H1 (cell line): Measurements from ENCODE around the gene COL12A1. TPM values are rescaled to one million over a fixed set of nuclear protein-coding genes. Genes with fewer than 3 reads are reported as not detected.

Experiments
- CTCF ChIA-PET: fragments of 300-600 bp; sonication (Branson Sonifier 250); formaldehyde crosslinking; loops from one replicate; lab custom pipeline; 2021; ENCODE audit not compliant: partially characterized antibody; lab: Charles Lee
- POLR2A ChIA-PET: fragments of 300-600 bp; sonication (Branson Sonifier 250); formaldehyde crosslinking; loops from one replicate; lab custom pipeline; 2021; ENCODE audit warnings: inconsistent platforms; ENCODE audit not compliant: partially characterized antibody; lab: Charles Lee
- DNase-seq, 2 experiments: peaks; one replicate each; pipeline versions ENCODE4 v3.0.0 to v3.0.0-alpha.2; 2010 to 2022; ENCODE audit warnings: low spot score in 2 of 2, low read depth in 1 of 2, mixed read lengths in 1 of 2
- FAIRE-seq: peaks from 2 replicates; lab custom pipeline; 2011; peaks lifted over from hg19 to GRCh38; lab: Jason Lieb, UNC
- H2AFZ ChIP-seq: 2 replicates; pipeline ENCODE4 v1.8.1; 2012; ENCODE audit warnings: low read length, inconsistent platforms
- H2AK5ac ChIP-seq: 2 replicates; pipeline ENCODE4 v1.6.1; 2013; ENCODE audit warnings: low read depth, low read length
- H2BK120ac ChIP-seq: replicated peaks from 2 replicates; pipeline ENCODE3; 2013; ENCODE audit warnings: low read depth, low read length, inconsistent platforms
- H2BK12ac ChIP-seq: 2 replicates; pipeline ENCODE4 v1.6.1; 2013; ENCODE audit warnings: low read depth, low read length
- H2BK15ac ChIP-seq: 2 replicates; pipeline ENCODE4 v1.6.1; 2013; ENCODE audit warnings: low read length
- H2BK20ac ChIP-seq: 2 replicates; pipeline ENCODE4 v1.6.1; 2013; ENCODE audit warnings: low read length
- H2BK5ac ChIP-seq: 2 replicates; pipeline ENCODE4 v1.6.1; 2013; ENCODE audit warnings: low read depth, low read length
- H3K14ac ChIP-seq: 2 replicates; pipeline ENCODE4 v1.6.1; 2013; ENCODE audit warnings: inconsistent platforms; ENCODE audit not compliant: insufficient read length
- H3K18ac ChIP-seq: 2 replicates; pipeline ENCODE4 v1.6.1; 2013; ENCODE audit warnings: low read length; ENCODE audit errors: extremely low read depth
- H3K23ac ChIP-seq: 2 replicates; pipeline ENCODE4 v1.6.1; 2013; ENCODE audit warnings: inconsistent platforms; ENCODE audit not compliant: insufficient read length
- H3K23me2 ChIP-seq: 2 replicates; pipeline ENCODE4 v1.6.1; 2013; ENCODE audit warnings: low read depth, low read length
- H3K27ac ChIP-seq: 2 replicates; pipeline ENCODE4 v1.6.1; 2011; ENCODE audit warnings: low read depth, low read length, inconsistent platforms
- H3K27me3 ChIP-seq, 4 experiments: replicated peaks in 1 of 4; 1 replicate in 1 of 4; 2 replicates in 3 of 4; pipeline versions ENCODE4 v1.6.1 to v1.8.1; 2011 to 2013; ENCODE audit warnings: low read length in 3 of 4, mild to moderate bottlenecking in 3 of 4, inconsistent platforms in 2 of 4, mixed read lengths in 2 of 4, moderate library complexity in 1 of 4; ENCODE audit not compliant: control insufficient read depth in 3 of 4, insufficient read depth in 3 of 4; ENCODE audit errors: extremely low read depth in 1 of 4
- H3K36me3 ChIP-seq, 4 experiments: 2 replicates each; pipeline versions ENCODE4 v1.6.1 to v1.8.1; 2011 to 2013; ENCODE audit warnings: mild to moderate bottlenecking in 4 of 4, low read length in 3 of 4, moderate library complexity in 2 of 4, control low read depth in 1 of 4, inconsistent platforms in 1 of 4; ENCODE audit not compliant: insufficient read depth in 4 of 4, control insufficient read depth in 2 of 4
- H3K4ac ChIP-seq: replicated peaks from 2 replicates; pipeline ENCODE3; 2013; ENCODE audit warnings: low read length, low read depth, mixed read lengths, inconsistent platforms; ENCODE audit not compliant: insufficient read length
- H3K4me1 ChIP-seq, 4 experiments: replicated peaks in 1 of 4; 1 replicate in 1 of 4; 2 replicates in 3 of 4; pipeline versions ENCODE4 v1.6.1 to v1.8.1; 2011 to 2013; ENCODE audit warnings: low read length in 3 of 4, inconsistent platforms in 2 of 4, mixed read lengths in 1 of 4; ENCODE audit not compliant: insufficient read depth in 4 of 4, control insufficient read depth in 3 of 4
- H3K4me2 ChIP-seq, 2 experiments: 2 replicates each; pipeline versions ENCODE4 v1.6.1 to v1.8.1; 2011 to 2013; ENCODE audit warnings: low read depth in 2 of 2, low read length in 2 of 2, control low read depth in 1 of 2, inconsistent platforms in 1 of 2, mild to moderate bottlenecking in 1 of 2; ENCODE audit not compliant: insufficient read depth in 1 of 2
- H3K4me3 ChIP-seq, 4 experiments: fragments of 200-600, 300-600 bp in 1 of 4; sonication (generic), shearing (Covaris generic), sonication (Bioruptor Twin) in 1 of 4; 2 replicates each; pipeline versions ENCODE4 v1.5.1 to v1.8.1; 2011 to 2016; ENCODE audit warnings: low read length in 4 of 4, low read depth in 3 of 4, control low read depth in 2 of 4, inconsistent platforms in 2 of 4, mild to moderate bottlenecking in 2 of 4, mixed read lengths in 1 of 4, moderate library complexity in 1 of 4; ENCODE audit not compliant: insufficient read depth in 2 of 4; ENCODE audit errors: extremely low read depth in 1 of 4
- H3K56ac ChIP-seq: replicated peaks from 2 replicates; pipeline ENCODE3; 2013; ENCODE audit warnings: low read depth, mild to moderate bottlenecking, mixed read lengths, low read length, inconsistent platforms; ENCODE audit not compliant: insufficient read length
- H3K79me1 ChIP-seq: 2 replicates; pipeline ENCODE4 v1.6.1; 2013; ENCODE audit warnings: low read depth, low read length, control low read depth
- H3K79me2 ChIP-seq, 2 experiments: 2 replicates each; pipeline versions ENCODE4 v1.6.1 to v1.8.1; 2012 to 2013; ENCODE audit warnings: low read length in 2 of 2, mild to moderate bottlenecking in 2 of 2, inconsistent platforms in 1 of 2; ENCODE audit not compliant: insufficient read depth in 2 of 2, control insufficient read depth in 1 of 2
- H3K9ac ChIP-seq, 4 experiments: replicated peaks in 1 of 4; 1 replicate in 1 of 4; 2 replicates in 3 of 4; pipeline versions ENCODE4 v1.6.1 to v1.8.1; 2011 to 2013; ENCODE audit warnings: low read depth in 3 of 4, low read length in 3 of 4, control low read depth in 2 of 4, mild to moderate bottlenecking in 2 of 4, moderate library complexity in 2 of 4, inconsistent platforms in 1 of 4; ENCODE audit errors: extremely low read depth in 1 of 4
- H3K9me3 ChIP-seq, 2 experiments: 2 replicates each; pipeline versions ENCODE4 v1.6.1 to v1.8.1; 2012 to 2013; ENCODE audit warnings: mild to moderate bottlenecking in 2 of 2, moderate library complexity in 2 of 2, control low read depth in 1 of 2, inconsistent platforms in 1 of 2, low read depth in 1 of 2, low read length in 1 of 2, mixed read lengths in 1 of 2; ENCODE audit not compliant: insufficient read depth in 2 of 2
- H4K20me1 ChIP-seq, 2 experiments: replicated peaks in 1 of 2; 2 replicates each; pipeline versions ENCODE3 to v1.8.1; 2011 to 2013; ENCODE audit warnings: inconsistent platforms in 2 of 2, low read length in 2 of 2, mild to moderate bottlenecking in 1 of 2; ENCODE audit not compliant: insufficient read depth in 2 of 2, control insufficient read depth in 1 of 2
- H4K5ac ChIP-seq: 2 replicates; pipeline ENCODE4 v1.6.1; 2013; ENCODE audit warnings: low read length, low read depth, mixed read lengths, inconsistent platforms; ENCODE audit not compliant: insufficient read length
- H4K8ac ChIP-seq: 2 replicates; pipeline ENCODE4 v1.8.0; 2013; ENCODE audit warnings: mild to moderate bottlenecking, moderate library complexity, low read length, inconsistent platforms; ENCODE audit not compliant: insufficient read depth; ENCODE audit errors: extremely low read depth
- H4K91ac ChIP-seq: replicated peaks from 2 replicates; pipeline ENCODE3; 2013; ENCODE audit warnings: low read length, mixed read lengths, inconsistent platforms; ENCODE audit not compliant: insufficient read length
- CREB1 ChIP-seq: IDR thresholded peaks from 2 replicates; pipeline ENCODE4 v1.6.1; 2012; ENCODE audit warnings: inconsistent platforms
- HDAC6 ChIP-seq: IDR thresholded peaks from one replicate; pipeline ENCODE4 v1.7.1; 2012; ENCODE audit warnings: low read depth, mild to moderate bottlenecking, inconsistent platforms, low read length, moderate library complexity
- RFX5 ChIP-seq: IDR thresholded peaks from 2 replicates; pipeline ENCODE4 v1.6.1; 2011; ENCODE audit warnings: low read depth, low read length, improper control_type of control experiment, borderline replicate concordance
- WGBS, 2 experiments: shearing (Covaris generic) in 1 of 2; methylation state at CpG; one replicate each; pipeline versions ENCODE4 v1.1.6 to v1.1.7; 2013 to 2015; ENCODE audit warnings: low lambda C conversion rate in 2 of 2, mixed read lengths in 2 of 2, inconsistent platforms in 1 of 2, low coverage in 1 of 2, missing lambda C conversion rate in 1 of 2; ENCODE audit not compliant: insufficient replicate concordance in 2 of 2, insufficient coverage in 1 of 2, insufficient read length in 1 of 2; ENCODE audit errors: extremely low coverage in 1 of 2, missing lambda C conversion rate in 1 of 2; 5-methylcytosine and 5-hydroxymethylcytosine counted together
- polyA plus RNA-seq, 7 experiments: library from polyadenylated mRNA; depleted of rRNA in 3 of 7; stranded (reverse) in 5 of 7; unstranded in 2 of 7; fragments of >200 nt in 5 of 7; fragments of 200-250 nt in 2 of 7; gene quantifications; 1 replicate in 5 of 7; 2 replicates in 1 of 7; 4 replicates in 1 of 7; pipeline versions ENCODE4 v1.2.1 to v1.2.3, GENCODE V29; 2011 to 2013; ENCODE audit warnings: missing spikeins in 2 of 7, mixed read lengths in 2 of 7
- total RNA-seq: library from RNA; stranded (reverse); fragmentation: NEBNext Ultra II Directional; extraction: Animal tissue kit (Norgen Biotek cat#: 25700); gene quantifications from 2 replicates; pipeline ENCODE4 v1.2.1, GENCODE V29; 2021

The COL12A1 gene
- total and polyA plus RNA-seq, 2 of the 8 experiments (the other 6 are each of a cell fraction or from before 2014, with no cell fraction given) = 1.4 to 4.7 TPM

- Histone ChIP-seq H3K9ac (no peak overlapping the region), H3K4me1 (no peaks in the 10 kb centered on the region), H4K20me1 (no peaks in the 10 kb centered on the region), H3K4me3 (no peak overlapping the region), H2AFZ (no peak overlapping the region), H2BK12ac (no peak overlapping the region), H3K18ac (no peak overlapping the region), H4K91ac (no peak overlapping the region), H2BK20ac (no peak overlapping the region), H2BK5ac (no peak overlapping the region), H3K79me1 (no peaks in the 10 kb centered on the region), H4K5ac (no peak overlapping the region), H3K23me2 (no peaks in the 10 kb centered on the region), H3K9me3 (no peaks in the 10 kb centered on the region), H3K23ac (no peak overlapping the region), H3K36me3 (no peaks in the 10 kb centered on the region), H3K79me2 (no peaks in the 10 kb centered on the region), H3K27ac (no peak overlapping the region), H2AK5ac (no peak overlapping the region), H2BK120ac (no peak overlapping the region), H3K4me2 (no peak overlapping the region), H3K4ac (no peak overlapping the region), H4K8ac (no peak overlapping the region), H3K14ac (no peak overlapping the region), H2BK15ac (no peak overlapping the region), H3K27me3 (no peaks in the 10 kb centered on the region), H3K56ac (no peak overlapping the region)
- WGBS, 2 experiments = 89% methylated on average over 1 of the region's 1 CpG; no CpG with 5 or more reads in 1 of the 2 experiments
- POLR2A ChIA-PET = no interaction called here
- FAIRE-seq = no peak
- no peak for DNase-seq
- CTCF ChIA-PET = no interaction called here
- TF ChIP-seq RFX5 (no peak), CREB1 (no peak), HDAC6 (no peak)
Observed at GRCh38 chr6:75109765-75110164, 96.1 kb downstream of the COL12A1 start.
